Measurements from ENCODE around the gene ADAM29.

DNA sequence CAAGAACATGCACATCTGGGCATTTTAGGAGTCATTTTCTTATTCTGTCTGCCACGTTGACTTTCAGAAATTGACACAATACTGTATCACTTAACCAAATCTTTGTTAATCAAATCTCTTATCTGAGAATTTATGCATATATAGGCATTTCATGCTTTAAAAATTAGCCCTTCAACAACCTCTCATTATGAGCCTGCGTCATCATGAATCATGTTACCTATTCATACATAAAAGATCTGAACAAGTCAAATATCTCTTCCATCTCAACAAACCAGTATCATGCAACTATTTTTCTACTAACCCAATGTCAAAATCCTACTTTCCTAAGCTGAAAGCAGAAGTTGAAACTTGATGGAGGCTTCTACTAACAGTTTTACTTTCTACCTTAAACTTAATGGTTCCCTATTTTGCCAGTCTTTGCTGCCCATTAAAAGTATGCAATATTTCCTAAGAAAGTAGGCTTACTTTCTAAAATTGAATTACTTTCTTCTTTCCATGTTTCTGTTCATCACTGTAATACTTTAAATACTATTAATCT, 1.8 kb downstream of the ADAM29 start:
- no peak for TF ChIP-seq FOSL1 (IDR thresholded peaks at IDR 0.05; ENCODE audit: low read depth)
- TF ChIP-seq CTCF (IDR thresholded peaks at IDR 0.05 in 2 of 3, conservative IDR thresholded peaks at IDR 0.05 in 1 of 3; ENCODE audit: borderline replicate concordance in 1 of 3, insufficient read depth in 1 of 3, low read depth in 2 of 3, low read length in 2 of 3): no peak
- TF ChIP-seq TCF7L2 (IDR thresholded peaks at IDR 0.05; ENCODE audit: borderline replicate concordance, extremely low read depth, insufficient read depth, insufficient read length): no peak
- no peak for TF ChIP-seq EZH2 (IDR thresholded peaks at IDR 0.05)
